Hepatocyte (in vitro differentiated cells): ENCODE data around the gene SH3BP4.

Experiments used
- CTCF ChIP-seq: fragments of 200-600 bp; sonication (generic); IDR thresholded peaks from 2 replicates; pipeline ENCODE4 v1.5.1; 2016; ENCODE audit warnings: antibody characterized with exemption, mild to moderate bottlenecking; ENCODE audit not compliant: poor library complexity
- EZH2 ChIP-seq: fragments of 200-600 bp; sonication (generic); IDR thresholded peaks from 2 replicates; pipeline ENCODE4 v1.6.1; 2016; ENCODE audit warnings: antibody characterized with exemption, mild to moderate bottlenecking, borderline replicate concordance
- EZH2phosphoT487 ChIP-seq: fragments of 200-600 bp; sonication (generic); IDR thresholded peaks from one replicate; pipeline ENCODE4 v1.6.1; 2018; ENCODE audit warnings: antibody characterized with exemption, mild to moderate bottlenecking, low read depth, moderate library complexity; ENCODE audit not compliant: unreplicated experiment, severe bottlenecking

GRCh38 chr2:235034265-235035118, 82.7 kb downstream of the SH3BP4 start:
- TF ChIP-seq CTCF (no peak), EZH2 (no peak), EZH2phosphoT487 (no peak)
